PFSK-1 (cell line): ENCODE measurements around the gene NPHP4.

Experiments
- FOXP2 ChIP-seq: optimal IDR thresholded peaks from 2 replicates; pipeline ENCODE3; 2011; ENCODE audit warnings: borderline replicate concordance, control low read depth, inconsistent platforms; ENCODE audit not compliant: insufficient read depth; ENCODE audit errors: extremely low read length, extremely low read depth
- POLR2AphosphoS5 ChIP-seq: IDR thresholded peaks from 2 replicates; pipeline ENCODE4 v1.6.1; 2012; ENCODE audit warnings: low read depth, mild to moderate bottlenecking, control low read depth, low read length, moderate library complexity
- SIN3A ChIP-seq: IDR thresholded peaks from 2 replicates; pipeline ENCODE4 v1.6.1; 2012; ENCODE audit warnings: mild to moderate bottlenecking, low read length, moderate library complexity, borderline replicate concordance; ENCODE audit not compliant: insufficient read depth
- TAF1 ChIP-seq: IDR thresholded peaks from 2 replicates; pipeline ENCODE4 v1.6.1; 2012; ENCODE audit warnings: low read length, control low read depth, borderline replicate concordance; ENCODE audit not compliant: insufficient read depth
- TF ChIP-seq, protein P1 (sequence below), 2 experiments: IDR thresholded peaks; 2 replicates each; pipeline versions ENCODE4 v1.6.1 to v1.8.0; 2011 to 2012; ENCODE audit warnings: low read depth in 2 of 2, low read length in 2 of 2, control low read depth in 1 of 2, inconsistent platforms in 1 of 2, mild to moderate bottlenecking in 1 of 2, moderate library complexity in 1 of 2; ENCODE audit not compliant: insufficient read depth in 1 of 2

DNA sequence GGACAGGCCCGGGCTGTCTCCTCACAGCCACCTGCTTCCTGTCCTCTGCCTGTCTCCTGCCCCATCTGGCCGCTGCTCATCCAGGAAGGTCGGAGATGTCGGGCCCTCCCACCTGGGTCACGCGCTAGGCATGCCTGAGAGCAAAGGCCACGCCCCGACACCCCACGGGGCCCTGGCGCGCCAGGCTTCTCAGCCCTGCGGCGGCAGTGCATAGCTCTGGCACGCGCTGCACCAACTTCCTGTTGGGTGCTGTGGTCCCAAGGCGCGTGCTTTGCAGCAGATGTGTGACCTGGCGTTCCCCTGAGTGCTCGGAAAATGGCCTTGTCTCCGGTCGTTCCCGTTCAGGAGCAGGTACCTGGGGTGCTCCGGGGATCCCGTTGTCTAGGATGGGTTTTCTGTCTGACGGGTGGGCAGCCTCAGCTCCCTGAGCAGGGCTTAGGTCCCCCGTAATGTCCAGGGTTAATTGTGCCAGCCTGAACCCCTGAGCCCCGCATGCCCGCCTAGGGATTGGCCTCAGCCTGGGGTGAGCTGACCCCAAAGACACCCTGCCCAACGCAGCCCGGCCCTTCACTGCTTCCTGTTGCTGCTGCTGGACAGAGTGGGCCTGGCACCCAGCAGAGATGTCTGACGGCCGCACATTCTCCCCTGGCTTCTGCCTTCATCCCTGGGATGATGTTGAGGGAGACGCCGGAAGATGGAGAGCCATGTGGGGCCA lies 34.0 kb upstream of the NPHP4 start:
- TF ChIP-seq TAF1 (no peak), FOXP2 (no peak), POLR2AphosphoS5 (no peak), SIN3A (no peak)
- TF ChIP-seq, protein P1, sequence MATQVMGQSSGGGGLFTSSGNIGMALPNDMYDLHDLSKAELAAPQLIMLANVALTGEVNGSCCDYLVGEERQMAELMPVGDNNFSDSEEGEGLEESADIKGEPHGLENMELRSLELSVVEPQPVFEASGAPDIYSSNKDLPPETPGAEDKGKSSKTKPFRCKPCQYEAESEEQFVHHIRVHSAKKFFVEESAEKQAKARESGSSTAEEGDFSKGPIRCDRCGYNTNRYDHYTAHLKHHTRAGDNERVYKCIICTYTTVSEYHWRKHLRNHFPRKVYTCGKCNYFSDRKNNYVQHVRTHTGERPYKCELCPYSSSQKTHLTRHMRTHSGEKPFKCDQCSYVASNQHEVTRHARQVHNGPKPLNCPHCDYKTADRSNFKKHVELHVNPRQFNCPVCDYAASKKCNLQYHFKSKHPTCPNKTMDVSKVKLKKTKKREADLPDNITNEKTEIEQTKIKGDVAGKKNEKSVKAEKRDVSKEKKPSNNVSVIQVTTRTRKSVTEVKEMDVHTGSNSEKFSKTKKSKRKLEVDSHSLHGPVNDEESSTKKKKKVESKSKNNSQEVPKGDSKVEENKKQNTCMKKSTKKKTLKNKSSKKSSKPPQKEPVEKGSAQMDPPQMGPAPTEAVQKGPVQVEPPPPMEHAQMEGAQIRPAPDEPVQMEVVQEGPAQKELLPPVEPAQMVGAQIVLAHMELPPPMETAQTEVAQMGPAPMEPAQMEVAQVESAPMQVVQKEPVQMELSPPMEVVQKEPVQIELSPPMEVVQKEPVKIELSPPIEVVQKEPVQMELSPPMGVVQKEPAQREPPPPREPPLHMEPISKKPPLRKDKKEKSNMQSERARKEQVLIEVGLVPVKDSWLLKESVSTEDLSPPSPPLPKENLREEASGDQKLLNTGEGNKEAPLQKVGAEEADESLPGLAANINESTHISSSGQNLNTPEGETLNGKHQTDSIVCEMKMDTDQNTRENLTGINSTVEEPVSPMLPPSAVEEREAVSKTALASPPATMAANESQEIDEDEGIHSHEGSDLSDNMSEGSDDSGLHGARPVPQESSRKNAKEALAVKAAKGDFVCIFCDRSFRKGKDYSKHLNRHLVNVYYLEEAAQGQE (IDR thresholded peaks at IDR 0.05; ENCODE audit: insufficient read depth in 1 of 2, low read depth in 2 of 2, low read length in 2 of 2), result no peak
